Activated T-cell treated with anti-CD3 and anti-CD28 coated beads, Interleukin-2, amount 50 U/mL, for 4 hours (primary cell): ENCODE data around the gene CMTM7. TPM values are rescaled to one million over a fixed set of nuclear protein-coding genes. Genes with fewer than 3 reads are reported as not detected.

ENCODE experiments used
- ATAC-seq, 2 donors: fragments of 200-7000 bp; cut with Tn5 transposase; one replicate each; pipeline ENCODE4 v1.10.0; 2021
- DNase-seq: peaks from one replicate; pipeline ENCODE4 v3.0.0-alpha.2; 2020
- H3K27me3 Mint-ChIP-seq: one replicate; pipeline ENCODE4 v1.8.0; 2021; ENCODE audit warnings: low read depth, mixed read lengths
- H3K36me3 Mint-ChIP-seq: one replicate; pipeline ENCODE4 v1.8.0; 2022; ENCODE audit warnings: mixed read lengths; ENCODE audit not compliant: insufficient read depth
- H3K4me1 Mint-ChIP-seq: one replicate; pipeline ENCODE4 v1.8.0; 2021; ENCODE audit warnings: low read depth, mixed read lengths
- H3K4me3 Mint-ChIP-seq: one replicate; pipeline ENCODE4 v1.8.0; 2021; ENCODE audit warnings: mild to moderate bottlenecking, moderate library complexity, mixed read lengths
- H3K9me3 Mint-ChIP-seq: one replicate; pipeline ENCODE4 v1.8.0; 2021; ENCODE audit warnings: mixed read lengths
- total RNA-seq, 3 donors: library from RNA; stranded (reverse); gene quantifications; one replicate each; pipeline ENCODE4 v1.2.1, GENCODE V29; 2021

CMTM7 gene
- total RNA-seq, 3 donors from 2014 or later: 19.1 to 23.2 (median 21.3) TPM

- H3K27me3 Mint-ChIP-seq: no peaks in the 10 kb centered on the region
- H3K4me3 Mint-ChIP-seq: no peak overlapping the region
- ATAC-seq (no peak), DNase-seq (no peak)
- H3K4me1 Mint-ChIP-seq: peaks cover 51% of the 10 kb centered on the region
- no peaks in the 10 kb centered on the region for H3K9me3 Mint-ChIP-seq
- H3K36me3 Mint-ChIP-seq: peaks cover 39% of the 10 kb centered on the region
These were observed 57.2 kb downstream of the CMTM7 start for GRCh38 chr3:32448686-32449474.

GRCh38 chr3:32449691-32450090 lies 58.0 kb downstream of the CMTM7 start:
- peaks cover 42% of the 10 kb centered on the region for H3K36me3 Mint-ChIP-seq

GRCh38 chr3:32450426-32450825 lies 58.8 kb downstream of the CMTM7 start:
- no peak overlapping the region for H3K4me3 Mint-ChIP-seq
- no peaks in the 10 kb centered on the region for H3K27me3 Mint-ChIP-seq
- ATAC-seq (no peak), DNase-seq (no peak)
- H3K36me3 Mint-ChIP-seq: peaks cover 42% of the 10 kb centered on the region
- H3K9me3 Mint-ChIP-seq: no peaks in the 10 kb centered on the region
- peaks cover 55% of the 10 kb centered on the region for H3K4me1 Mint-ChIP-seq

More at GRCh38 chr3:32449691-32450090, 58.0 kb downstream of the CMTM7 start:
- no peaks in the 10 kb centered on the region for H3K9me3 Mint-ChIP-seq
- no peaks in the 10 kb centered on the region for H3K27me3 Mint-ChIP-seq
- DNase-seq (no peak), ATAC-seq (no peak)
- no peak overlapping the region for H3K4me3 Mint-ChIP-seq
- H3K4me1 Mint-ChIP-seq: peaks cover 52% of the 10 kb centered on the region

- no peaks in the 10 kb centered on the region for H3K27me3 Mint-ChIP-seq
- peaks cover 42% of the 10 kb centered on the region for H3K36me3 Mint-ChIP-seq
- peaks cover 57% of the 10 kb centered on the region for H3K4me1 Mint-ChIP-seq
- DNase-seq (no peak), ATAC-seq (no peak)
- no peak overlapping the region for H3K4me3 Mint-ChIP-seq
- H3K9me3 Mint-ChIP-seq: no peaks in the 10 kb centered on the region
These were observed 59.5 kb downstream of the CMTM7 start for GRCh38 chr3:32450992-32451659.

- no peak for ATAC-seq
- no peak for DNase-seq
- Mint-ChIP-seq H3K36me3 (peaks cover 37% of the 10 kb centered on the region), H3K9me3 (no peaks in the 10 kb centered on the region), H3K4me1 (peaks cover 57% of the 10 kb centered on the region), H3K27me3 (no peaks in the 10 kb centered on the region), H3K4me3 (no peak overlapping the region)
These were observed 60.4 kb downstream of the CMTM7 start for GRCh38 chr3:32452009-32452408.

- ATAC-seq: no peak
- no peaks in the 10 kb centered on the region for H3K27me3 Mint-ChIP-seq
- H3K36me3 Mint-ChIP-seq: peaks cover 33% of the 10 kb centered on the region
- H3K4me1 Mint-ChIP-seq: peaks cover 56% of the 10 kb centered on the region
- no peaks in the 10 kb centered on the region for H3K9me3 Mint-ChIP-seq
- DNase-seq: no peak
- no peak overlapping the region for H3K4me3 Mint-ChIP-seq
These were observed 61.7 kb downstream of the CMTM7 start for GRCh38 chr3:32453346-32453745.

GRCh38 chr3:32454111-32454510 lies 62.5 kb downstream of the CMTM7 start:
- no peaks in the 10 kb centered on the region for H3K27me3 Mint-ChIP-seq
- H3K36me3 Mint-ChIP-seq: peaks cover 29% of the 10 kb centered on the region
- no peak overlapping the region for H3K4me3 Mint-ChIP-seq
- ATAC-seq (no peak), DNase-seq (no peak)
- H3K4me1 Mint-ChIP-seq: peaks cover 54% of the 10 kb centered on the region
- no peaks in the 10 kb centered on the region for H3K9me3 Mint-ChIP-seq

GRCh38 chr3:32454731-32455608 lies 63.3 kb downstream of the CMTM7 start:
- Mint-ChIP-seq H3K27me3 (no peaks in the 10 kb centered on the region), H3K4me3 (peak overlapping the region; percentile 8), H3K4me1 (peaks cover 57% of the 10 kb centered on the region), H3K9me3 (no peaks in the 10 kb centered on the region), H3K36me3 (peaks cover 28% of the 10 kb centered on the region)
- no peak for DNase-seq
- ATAC-seq: no peak

- H3K4me3 Mint-ChIP-seq: peak overlapping the region; percentile 26
These were observed 64.2 kb downstream of the CMTM7 start for GRCh38 chr3:32455609-32456428.

GRCh38 chr3:32456429-32457130 lies 64.9 kb downstream of the CMTM7 start:
- no peak for ATAC-seq
- H3K27me3 Mint-ChIP-seq: no peaks in the 10 kb centered on the region
- H3K4me1 Mint-ChIP-seq: peaks cover 51% of the 10 kb centered on the region
- no peaks in the 10 kb centered on the region for H3K9me3 Mint-ChIP-seq
- peaks cover 21% of the 10 kb centered on the region for H3K36me3 Mint-ChIP-seq
- H3K4me3 Mint-ChIP-seq: peak overlapping the region; percentile 26
- no peak for DNase-seq

More at GRCh38 chr3:32455609-32456428, 64.2 kb downstream of the CMTM7 start:
- ATAC-seq (no peak), DNase-seq (no peak)
- no peaks in the 10 kb centered on the region for H3K27me3 Mint-ChIP-seq
- peaks cover 51% of the 10 kb centered on the region for H3K4me1 Mint-ChIP-seq
- H3K36me3 Mint-ChIP-seq: peaks cover 22% of the 10 kb centered on the region
- H3K9me3 Mint-ChIP-seq: no peaks in the 10 kb centered on the region

GRCh38 chr3:32457971-32458471 lies 66.4 kb downstream of the CMTM7 start:
- H3K9me3 Mint-ChIP-seq: no peaks in the 10 kb centered on the region
- H3K36me3 Mint-ChIP-seq: peaks cover 16% of the 10 kb centered on the region
- ATAC-seq (peak; percentile 55 to 59), DNase-seq (peak; percentile 51)
- peak overlapping the region; percentile 45 for H3K4me3 Mint-ChIP-seq
- peaks cover 51% of the 10 kb centered on the region for H3K4me1 Mint-ChIP-seq
- H3K27me3 Mint-ChIP-seq: no peaks in the 10 kb centered on the region

- Mint-ChIP-seq H3K27me3 (no peaks in the 10 kb centered on the region), H3K9me3 (no peaks in the 10 kb centered on the region), H3K4me1 (peaks cover 41% of the 10 kb centered on the region), H3K36me3 (peaks cover 8% of the 10 kb centered on the region), H3K4me3 (peak overlapping the region; percentile 70)
- ATAC-seq (no peak), DNase-seq (no peak)
These were observed 67.8 kb downstream of the CMTM7 start for GRCh38 chr3:32459450-32459849.
